ENCODE measurements around the gene PUS3.

PUS3 gene

DNA sequence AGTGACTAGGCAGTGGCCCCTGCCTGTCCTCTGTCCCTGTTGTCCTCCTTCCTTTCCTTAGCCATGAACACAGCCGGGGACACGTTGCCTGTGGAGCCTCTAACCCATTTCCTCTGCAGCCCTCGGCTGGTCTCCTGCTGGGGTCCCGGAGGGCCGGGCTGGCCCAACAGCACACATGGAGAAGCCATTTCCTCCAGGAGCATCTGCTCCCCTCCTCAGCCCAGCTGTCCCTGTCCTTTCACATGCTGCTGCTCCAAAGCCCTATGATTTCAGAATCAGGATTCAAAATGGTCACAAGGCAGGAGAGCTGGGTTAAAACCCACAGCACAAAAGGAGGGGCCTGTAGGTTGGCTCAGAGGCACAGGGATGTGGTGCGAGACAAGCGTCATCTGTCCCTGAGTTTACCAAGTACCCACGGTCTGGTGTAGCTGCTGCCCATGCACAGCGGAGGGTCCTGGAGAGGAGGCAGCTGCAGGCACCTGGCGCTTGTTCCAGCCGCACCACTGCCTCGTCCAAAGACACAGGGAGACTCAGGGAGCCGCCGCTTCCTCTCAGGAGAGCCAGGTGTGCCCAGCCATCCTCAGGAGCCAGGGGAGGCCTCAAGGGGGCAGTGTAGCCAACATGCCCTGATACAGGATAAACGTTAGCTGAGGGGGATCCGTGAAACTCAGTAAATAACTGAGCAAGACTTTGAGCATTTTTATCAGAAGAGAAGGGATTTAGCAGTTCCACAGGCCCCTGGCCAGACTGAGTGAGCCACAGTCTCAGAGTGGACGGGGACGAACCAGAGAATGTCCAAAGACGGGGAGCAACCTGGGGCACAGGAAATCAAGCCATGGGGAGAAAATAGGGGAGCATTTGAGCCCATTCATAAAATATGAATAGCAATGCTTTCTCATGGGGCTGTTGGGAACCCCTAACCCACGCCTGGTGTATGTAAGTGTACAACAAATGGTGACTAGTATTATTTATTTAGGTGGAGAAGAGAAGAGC, 38.9 kb upstream of the PUS3 start:
- DNase-seq (ENCODE audit: low read depth): peak; percentile 32

DNA sequence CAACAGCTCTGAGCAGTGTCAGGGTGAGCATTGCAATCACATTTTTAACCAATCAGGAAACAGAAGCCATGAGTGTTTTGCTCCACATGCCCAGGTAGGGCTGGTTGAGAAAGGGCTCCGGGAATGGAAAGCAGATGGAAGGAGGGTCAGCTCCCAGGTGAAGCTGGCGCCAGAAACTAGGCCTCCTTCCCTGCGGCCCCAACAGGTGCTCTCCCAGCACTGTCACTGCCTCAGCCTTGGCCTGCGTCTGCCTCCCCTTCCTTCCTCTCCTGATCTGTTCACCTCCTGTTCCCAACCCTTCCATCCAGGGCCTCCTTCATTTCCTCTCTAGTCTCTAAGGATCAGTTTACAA, 38.2 kb upstream of the PUS3 start:
- no peak for DNase-seq (ENCODE audit: low read depth)

DNA sequence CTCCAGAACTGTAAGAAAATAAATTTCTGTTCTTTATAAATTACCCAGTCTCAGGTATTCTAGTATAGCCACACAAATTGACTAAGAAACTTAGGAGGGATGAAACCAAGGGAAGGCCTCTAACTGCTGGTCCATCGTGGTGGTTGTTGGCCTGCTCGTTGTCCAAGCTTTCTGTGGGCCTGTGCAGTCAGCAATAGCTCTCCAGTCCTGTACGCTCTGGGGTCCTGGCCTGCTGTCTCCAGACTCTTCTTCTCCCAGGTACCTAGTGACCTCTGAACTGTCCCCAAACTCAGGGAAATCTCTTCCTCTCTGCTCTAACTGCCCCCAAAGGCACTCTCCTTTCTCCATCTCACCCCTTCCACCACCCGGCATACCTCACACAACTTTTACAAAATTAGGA, 37.1 kb upstream of the PUS3 start:
- no peak for DNase-seq (ENCODE audit: low read depth)

DNA sequence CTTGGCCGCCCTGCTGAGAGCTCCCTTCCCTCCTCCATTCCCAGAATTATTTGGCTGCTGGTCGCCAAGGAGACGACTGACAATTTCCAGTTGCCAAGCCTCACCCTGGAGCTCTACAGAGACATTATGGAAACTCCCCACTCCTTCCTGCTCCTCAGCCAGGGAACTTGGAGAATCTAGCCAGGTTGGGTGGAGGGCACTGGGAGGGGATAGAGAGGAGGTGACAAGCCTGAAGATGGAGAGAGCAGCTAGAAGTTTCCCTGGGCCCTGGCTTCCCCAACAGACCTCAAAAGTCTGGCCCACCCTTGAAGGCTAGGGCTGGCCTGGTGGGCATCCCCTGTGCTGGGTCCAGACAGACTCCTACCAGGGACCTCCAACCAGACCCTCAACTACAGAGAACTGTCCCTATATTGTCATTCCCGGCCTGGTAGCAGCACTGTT, 36.1 kb upstream of the PUS3 start:
- no peak for DNase-seq (ENCODE audit: low read depth)

DNA sequence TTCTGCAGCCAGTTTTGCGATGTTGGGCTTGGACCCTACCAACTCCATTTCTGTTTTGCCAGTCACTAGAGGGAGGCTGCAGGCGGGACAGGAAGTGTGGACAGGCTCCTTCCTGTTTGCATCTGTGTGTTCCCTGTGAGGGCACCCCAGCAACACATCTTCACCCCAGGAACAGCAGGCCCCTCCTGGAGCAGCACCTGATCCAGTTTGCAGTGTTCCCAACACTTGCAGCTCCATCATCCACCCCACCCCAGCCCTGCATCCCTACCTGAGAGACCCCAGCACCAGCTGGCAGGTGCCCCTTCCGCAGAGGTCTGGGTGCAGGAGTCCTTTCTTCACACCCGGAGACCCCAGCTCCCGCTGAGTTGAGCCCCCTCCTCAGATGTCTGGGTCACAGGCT, 35.4 kb upstream of the PUS3 start:
- no peak for DNase-seq (ENCODE audit: low read depth)

DNA sequence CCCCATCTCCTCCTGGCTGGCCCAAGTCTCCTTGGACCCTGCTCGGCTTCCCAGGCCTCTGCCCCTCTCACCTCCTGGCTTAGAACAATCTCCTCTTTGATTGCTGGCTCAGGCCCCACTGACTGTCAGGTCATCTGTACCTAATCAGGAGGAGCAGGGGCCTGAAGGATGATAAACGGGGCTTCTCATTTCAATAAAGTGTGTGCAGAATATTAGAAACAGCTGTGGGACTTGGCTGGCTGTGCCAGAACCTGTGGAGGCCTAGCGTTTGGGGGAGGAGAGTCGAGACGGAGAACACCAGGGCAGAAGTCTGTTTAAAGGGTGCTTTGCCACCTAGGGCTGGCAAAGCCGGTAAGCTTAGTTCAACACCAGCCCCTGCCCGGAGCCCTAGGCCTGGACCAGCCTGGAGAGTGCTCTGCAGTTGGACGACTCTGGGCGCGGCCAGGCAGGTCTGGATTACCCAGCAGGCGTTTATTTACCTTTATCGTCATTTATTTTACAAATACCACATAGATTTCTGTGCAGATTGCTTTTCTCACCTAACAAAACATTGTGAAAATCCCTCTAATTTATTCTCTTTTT, 32.7 kb upstream of the PUS3 start:
- no peak for DNase-seq (ENCODE audit: low read depth)

DNA sequence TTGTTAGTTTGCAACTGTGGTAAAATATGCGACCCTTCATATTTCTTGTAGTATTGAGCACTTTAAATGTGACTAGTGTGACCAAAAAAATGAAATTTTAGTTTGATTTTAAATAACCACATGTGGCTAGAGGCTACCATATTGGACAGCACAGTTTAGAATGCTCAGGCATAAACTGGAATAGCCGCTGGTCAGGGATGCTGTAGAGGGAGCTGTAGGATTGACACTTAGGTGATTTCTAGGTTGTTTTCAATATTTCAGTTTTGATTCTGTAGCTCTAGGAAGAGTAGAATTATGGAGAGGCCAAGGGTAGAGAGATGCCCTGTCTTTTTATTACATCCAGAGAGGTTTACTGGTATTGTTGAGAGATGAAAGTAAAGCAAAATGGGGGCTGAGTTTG, 32.0 kb upstream of the PUS3 start:
- DNase-seq (ENCODE audit: low read depth): no peak

DNA sequence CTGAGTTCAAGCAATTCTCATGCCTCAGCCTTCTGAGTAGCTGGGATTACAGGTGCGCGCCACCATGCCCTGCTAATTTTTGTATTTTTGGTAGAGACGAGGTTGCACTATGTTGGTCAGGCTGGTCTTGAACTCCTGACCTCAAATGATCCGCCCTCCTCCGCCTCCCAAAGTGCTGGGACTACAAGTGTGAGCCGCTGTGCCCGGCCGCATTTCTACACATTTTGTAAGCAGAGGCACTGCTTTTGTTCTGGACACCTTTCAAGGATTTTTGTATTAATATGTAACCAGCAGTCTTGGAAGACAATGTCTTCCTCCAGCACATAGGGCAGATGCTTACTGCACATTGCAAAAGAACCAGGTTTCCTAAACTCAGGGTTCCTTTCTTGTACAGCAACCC, 31.5 kb upstream of the PUS3 start:
- DNase-seq (ENCODE audit: low read depth): no peak

DNA sequence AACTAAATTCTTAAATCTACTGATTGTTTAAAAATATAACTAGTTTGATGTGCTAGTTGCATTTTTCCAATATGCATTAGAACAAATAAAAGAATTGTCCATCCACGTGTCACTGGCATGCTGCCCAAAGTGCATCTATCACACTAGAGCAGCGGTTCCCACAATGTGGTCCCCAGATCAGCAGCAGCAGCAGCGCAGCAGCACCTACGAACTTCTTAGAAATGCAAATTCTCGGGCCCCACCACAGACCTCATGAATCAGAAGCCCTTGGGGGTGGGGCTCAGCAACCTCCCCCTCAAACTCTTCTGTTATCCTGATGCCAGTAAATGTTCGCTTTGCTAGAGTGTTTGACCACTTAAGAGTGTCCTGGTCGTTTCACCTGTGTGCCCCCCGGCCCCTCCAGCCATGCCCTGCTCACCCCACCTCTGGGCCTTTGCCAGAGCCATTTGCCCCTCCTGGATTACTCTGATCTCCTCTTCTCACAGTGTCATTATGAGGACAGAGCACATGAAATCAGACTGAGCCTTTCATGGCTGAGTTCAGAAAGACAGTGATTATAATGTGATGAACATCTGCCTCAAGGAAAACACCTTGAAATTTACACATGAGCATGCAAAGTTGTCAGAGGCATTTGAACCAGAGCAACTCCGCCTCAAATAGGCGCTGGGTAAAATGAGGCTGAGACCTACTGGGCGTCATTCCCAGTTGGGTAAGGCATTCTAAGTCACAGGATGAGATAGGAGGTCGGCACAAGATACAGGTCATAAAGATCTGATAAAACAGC, 30.2 kb upstream of the PUS3 start:
- DNase-seq (ENCODE audit: low read depth): no peak

DNA sequence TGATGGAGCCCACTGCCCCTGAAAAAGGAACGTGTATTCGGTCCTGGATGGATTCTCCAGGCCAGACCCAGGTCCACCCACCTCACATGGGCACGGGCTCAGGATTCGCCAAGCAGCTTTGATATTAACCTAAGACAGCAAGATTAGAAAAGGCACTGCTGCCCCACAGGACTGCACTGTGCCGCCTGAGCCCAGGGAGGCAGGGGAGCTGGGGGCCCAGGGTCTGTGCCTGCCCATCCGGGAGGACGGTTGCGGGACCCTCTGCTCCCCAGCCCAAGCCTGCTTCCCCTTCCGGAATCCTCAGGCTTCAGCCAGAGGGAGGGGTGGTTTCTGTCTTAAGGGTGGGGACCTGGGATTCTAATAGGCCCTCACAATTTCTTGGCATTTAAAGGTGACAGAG, 29.3 kb upstream of the PUS3 start:
- no peak for DNase-seq (ENCODE audit: low read depth)

DNA sequence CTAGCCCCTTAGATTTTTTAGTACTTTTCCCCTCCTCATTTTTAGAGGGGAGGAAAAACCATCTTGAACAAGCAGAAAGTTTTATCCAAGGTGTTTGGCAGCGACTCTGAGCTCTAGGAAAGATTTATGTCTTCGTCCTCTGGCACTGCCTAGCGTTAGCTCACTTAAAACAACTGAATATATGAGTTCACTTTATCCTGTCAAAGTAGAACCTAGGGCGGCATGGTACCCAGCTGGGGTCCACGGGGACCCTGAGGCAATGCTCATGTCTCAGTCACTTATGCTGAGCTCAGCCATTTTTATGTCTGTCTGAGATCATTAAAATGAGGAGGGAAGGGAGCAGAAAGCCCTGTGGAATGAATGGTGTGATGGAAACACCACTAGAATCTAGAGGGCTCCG, 28.7 kb upstream of the PUS3 start:
- DNase-seq (ENCODE audit: low read depth): no peak

DNA sequence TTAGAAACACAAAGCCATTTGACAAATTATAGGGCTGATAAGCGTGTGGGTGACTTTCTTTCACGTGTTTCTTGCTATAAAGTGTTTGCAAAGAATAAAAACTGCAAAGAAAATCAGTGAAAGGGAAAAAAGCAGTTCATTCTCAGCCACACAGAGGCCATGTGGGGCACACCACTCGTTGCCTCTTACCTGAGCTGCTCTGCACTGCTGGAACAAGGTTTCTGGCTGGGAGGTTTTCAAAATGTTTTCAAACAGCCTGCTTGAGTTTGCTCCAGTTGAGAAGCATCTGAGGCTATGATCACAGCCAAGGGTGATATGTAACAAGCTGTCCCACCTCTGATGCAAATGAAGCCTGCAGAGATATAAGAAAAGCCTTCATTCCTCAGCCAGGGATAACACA, 28.1 kb upstream of the PUS3 start:
- DNase-seq (ENCODE audit: low read depth): no peak

DNA sequence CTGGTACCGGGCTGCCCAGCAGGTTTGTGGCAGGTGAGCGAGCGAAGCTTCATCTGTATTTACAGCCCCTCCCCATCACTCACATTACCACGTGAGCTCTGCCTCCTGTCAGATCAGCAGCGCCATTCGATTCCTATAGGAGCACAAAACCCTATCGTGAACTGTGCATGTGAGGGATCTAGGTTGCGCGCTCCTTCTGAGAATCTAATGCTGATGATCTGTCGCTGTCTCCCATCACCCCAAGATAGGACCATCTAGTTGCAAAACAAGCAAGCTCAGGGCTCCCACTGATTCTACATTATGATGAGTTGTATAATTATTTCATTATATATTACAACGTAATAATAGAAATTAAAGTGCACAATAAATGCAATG, 27.1 kb upstream of the PUS3 start:
- DNase-seq (ENCODE audit: low read depth): no peak

DNA sequence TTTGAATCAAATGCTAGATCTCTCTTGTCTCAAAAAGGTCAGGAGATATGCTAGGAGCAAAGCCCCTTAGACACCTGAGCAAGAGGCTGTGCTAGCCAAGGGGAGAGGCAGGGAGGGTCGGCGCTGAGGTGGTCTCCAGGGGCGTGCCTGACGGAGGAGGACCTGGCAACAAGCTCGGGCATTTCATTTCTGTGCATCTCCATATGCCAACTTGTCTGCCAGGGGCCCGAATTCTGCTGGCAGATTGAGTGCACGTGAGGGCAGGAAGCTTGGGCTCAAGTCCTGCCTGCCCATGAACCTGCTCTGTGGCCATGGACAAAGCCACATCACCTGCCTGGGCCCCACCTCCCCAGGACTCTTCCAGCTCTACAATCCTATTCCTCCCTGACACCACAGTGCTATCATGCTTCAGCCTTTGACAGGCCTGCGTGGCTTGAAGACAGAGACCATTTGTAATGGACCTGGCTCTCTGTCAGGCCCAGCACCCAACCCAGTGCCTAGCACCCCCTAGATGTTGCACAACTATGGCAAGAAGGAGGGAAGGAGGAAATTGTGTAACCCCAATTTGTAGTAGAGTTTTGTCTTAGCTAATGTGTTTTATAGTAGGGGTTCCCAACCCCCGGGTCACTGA, 26.6 kb upstream of the PUS3 start:
- DNase-seq (ENCODE audit: low read depth): no peak

DNA sequence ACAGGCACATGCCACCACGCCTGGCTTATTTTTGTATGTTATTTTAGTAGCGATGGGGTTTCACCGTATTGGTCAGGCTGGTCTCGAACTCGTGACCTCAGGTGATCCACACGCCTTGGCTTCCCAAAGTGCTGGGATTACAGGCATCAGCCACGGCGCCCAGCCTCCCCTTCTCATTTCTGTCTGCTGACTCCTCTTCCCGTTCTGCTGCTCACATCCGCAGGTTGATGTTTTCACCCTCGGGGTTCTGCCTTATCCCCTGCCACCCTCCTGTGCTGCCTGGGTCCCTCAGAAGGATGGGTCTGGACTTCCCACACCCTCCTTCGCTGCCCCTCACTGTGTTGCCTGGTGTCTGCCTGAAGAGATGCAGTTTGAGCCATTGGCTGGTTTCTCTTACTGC, 23.7 kb upstream of the PUS3 start:
- DNase-seq (ENCODE audit: low read depth): no peak

DNA sequence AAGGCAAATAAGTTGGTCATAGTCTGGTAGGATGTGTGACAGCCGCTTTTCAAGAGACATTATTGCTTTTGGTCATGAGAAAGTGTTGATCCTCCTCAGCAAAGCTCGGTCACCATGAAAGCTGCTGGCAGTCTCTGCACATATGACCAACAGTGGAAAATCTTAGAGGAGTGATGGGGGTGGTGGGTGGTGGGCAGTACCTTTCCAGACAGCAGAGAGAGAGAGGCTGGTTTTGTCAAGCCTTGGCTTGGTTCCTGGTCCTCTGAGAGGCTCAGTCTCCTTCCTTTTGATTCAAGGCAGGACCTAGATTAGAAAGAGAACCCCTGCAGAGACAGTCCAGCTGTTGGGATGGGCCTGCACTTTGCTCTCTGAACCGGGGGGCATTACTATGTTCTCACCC, 22.8 kb upstream of the PUS3 start:
- DNase-seq (ENCODE audit: low read depth): no peak

DNA sequence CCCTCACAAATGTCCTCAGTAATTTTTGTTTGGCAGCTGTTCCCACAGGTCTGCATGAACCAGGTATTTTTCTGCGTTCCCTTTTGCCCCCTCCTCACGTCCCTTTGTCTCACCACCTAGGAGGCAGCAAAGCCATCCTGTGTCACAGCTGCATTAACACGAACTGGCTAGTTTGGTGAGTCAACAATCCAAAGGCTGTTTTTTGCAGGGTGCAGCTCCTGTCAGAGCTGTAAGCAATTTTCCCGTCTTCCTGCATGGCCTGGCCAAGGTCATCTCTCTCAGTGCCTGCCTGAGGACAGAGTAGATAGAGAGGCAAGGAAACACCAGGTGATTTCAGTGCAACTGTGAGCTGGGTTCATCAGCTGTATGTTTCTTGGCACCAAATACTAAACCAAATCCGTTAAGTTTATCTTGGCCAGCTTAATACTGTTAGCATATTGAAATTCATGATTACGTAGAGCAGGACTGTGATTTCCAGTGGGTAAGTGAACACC, 22.3 kb upstream of the PUS3 start:
- DNase-seq (ENCODE audit: low read depth): no peak

DNA sequence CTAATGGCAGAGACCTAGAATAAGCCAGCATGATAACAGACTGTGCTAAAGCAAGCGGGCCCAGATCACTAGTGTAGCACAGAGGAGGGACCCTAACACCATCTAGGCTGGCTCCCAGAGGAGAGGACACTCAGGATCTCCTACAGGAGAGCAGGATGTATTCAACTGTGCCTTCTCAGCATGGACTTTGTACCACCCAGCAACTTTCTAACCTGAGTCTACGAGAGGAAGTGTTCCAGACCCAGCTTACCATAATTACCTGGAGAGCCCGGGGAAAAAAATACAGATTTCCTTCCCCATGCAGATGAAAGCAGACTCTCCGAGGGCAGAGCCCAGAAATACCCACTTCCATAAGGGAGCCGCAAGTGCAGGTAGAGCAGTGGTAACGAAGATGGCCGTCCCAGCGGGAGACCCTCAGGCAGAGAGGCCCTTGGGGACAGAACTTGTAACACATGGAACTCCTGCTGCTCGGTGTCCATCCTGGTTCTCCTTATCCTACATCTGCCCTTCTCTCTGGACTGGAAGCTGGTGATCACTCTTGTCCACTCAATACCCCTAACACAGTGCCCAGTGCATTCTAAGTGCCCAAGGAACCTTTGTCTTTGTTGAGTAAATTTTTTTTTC, 21.5 kb upstream of the PUS3 start:
- no peak for DNase-seq (ENCODE audit: low read depth)

DNA sequence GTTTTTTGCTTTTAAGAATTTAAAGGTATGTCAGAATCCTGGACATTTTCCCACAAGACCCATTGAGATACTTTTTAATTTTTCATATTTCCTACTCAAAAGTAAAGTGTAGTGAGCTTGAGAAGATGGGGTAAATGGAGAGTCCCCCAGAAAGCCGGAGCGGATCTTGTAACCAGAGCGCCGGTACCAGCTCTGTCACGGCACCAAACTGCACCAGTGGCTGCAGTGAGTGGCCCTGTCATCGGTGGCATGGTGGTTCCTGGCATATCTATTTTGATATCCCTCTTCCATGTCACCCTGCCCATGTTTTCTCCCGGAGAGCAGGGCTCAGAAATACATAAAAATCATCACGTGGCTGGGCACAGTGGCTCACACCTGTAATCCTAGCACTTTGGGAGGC, 20.6 kb upstream of the PUS3 start:
- no peak for DNase-seq (ENCODE audit: low read depth)

DNA sequence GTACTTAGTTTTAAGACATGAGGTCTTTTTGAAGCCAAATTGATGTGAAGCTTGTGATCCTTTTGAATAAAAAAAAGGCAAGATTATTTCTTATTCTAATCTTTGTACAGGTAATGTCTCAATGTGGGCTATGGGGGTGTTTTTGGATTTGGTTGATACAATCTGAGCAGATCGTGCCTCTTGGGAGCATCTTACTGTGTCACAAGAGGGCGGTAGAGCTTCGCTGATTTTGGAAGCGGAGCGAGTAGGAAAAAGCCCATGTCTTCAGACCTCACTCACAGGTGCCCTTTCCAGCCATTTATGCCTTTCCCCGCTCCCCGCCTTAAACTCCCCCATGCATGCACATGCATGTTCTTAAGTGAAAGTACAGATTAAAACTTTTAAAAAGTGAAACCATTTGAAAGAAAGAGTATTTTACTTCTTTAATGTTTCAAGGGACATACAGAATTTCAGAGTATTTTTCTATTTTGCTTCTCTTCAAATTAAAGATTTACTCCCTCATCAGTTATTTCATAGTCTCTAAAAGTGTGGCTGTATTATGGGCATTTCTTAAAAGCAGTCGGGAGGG, 20.1 kb upstream of the PUS3 start:
- peak; percentile 70 for DNase-seq (ENCODE audit: low read depth)

DNA sequence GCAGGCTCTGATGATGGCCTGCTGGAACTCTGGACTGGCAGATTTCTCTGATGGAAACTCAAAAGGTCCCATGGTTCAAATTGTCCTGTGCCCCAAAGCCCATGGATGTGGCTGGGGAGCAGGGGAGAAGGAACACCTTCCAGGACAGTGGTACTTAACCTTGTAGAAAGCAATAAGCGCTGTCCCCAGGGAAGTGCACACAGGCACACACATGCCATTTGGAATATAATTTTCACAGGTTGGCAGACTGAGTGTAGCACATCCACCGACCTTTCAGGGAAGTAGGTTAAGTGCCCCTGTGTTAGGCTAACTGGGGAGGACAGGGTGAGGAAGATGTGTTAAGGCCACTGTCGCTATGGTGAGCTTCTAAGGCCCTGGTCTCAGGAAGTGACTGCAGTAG, 19.1 kb upstream of the PUS3 start:
- DNase-seq (ENCODE audit: low read depth): no peak

DNA sequence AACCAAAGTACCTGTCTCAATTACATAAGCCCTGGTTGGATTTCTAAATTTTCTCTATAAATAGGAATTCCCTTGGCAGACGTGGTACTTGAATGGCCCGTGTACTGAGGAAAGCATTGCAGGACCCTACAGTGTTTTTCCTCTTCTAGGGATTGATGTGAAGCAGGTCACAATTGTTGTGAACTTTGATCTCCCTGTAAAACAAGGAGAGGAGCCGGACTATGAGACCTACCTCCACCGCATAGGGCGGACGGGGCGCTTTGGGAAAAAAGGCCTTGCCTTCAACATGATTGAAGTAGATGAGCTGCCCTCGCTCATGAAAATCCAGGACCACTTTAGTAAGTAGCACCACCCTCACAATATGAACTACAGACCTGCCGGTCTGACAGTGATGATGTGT, 18.0 kb upstream of the PUS3 start:
- no peak for DNase-seq (ENCODE audit: low read depth)
